ENCODE results near the gene ATP6V0D1.
"Not testable (repeated sequence)": the region's sequence is repeated elsewhere in the genome, so short reads cannot be mapped to it uniquely, and the experiment has no call there.

ATP6V0D1 gene

DNA sequence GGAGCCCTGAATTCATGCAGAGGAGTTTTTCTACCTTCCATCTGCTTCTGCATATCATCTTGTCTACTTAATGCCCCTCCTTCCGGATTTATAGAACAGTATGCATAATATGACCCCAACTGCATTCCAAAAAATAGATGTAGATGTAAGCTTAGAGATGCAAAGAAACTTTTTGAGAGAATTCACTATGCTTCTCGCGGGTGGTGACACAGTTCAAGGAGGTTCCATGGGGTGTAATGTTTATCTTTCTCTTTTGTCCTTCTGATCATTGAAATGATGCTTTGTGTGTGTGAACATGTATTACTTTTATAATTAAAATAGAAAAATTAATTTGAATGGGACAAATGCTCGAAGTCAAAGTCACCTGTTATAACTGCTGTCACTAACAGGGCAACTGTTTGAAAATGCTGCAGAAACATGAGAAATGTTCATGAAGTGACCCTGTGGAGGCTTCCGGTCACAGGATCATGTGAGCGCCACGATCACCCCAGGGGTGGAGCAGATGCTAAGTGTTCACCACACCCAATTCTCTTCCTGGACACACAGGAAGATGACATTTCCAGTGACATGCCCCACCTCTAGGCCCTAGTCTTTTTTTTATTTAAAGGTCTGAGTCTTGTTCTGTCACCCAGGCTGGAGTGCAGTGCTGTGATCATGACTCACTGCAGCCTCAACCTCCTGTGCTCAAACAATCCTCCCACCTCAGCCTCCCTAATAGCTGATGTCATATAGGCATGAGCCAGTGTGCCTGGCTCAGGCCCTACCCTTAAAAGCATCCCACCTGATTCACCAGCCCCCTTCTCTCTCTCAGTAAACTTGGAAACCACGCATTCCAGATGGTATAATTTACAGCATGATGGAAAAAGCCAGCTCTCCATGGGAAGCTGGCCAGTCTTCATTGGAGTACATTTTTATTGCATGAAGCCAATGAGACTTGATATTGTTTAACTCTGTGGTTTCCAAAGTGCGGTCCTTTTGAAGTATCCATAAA lies 23.4 kb upstream of the ATP6V0D1 start:
- no peak for DNase-seq (ENCODE audit: extremely low read depth in 1 of 2, low read depth in 1 of 2)

DNA sequence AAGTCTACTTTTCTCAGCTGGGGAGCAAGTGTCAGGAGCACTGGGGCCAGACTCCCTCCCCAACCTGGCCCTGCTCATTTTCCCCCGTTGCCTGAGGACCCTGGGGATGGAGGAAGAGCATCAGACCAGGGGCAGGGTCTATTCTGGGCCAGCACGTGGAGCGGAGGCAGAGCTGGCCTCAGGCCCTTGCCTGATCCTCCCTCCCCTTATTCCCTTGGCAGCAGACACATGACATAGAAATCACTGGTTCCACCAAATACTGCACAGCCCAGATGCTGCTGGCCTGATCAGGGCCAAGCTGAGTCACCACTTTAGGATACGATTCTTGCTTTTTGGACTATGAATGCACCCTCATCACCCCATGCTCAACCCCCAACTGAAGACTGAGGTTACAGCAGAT lies 18.1 kb upstream of the ATP6V0D1 start:
- no peak for DNase-seq (ENCODE audit: extremely low read depth in 1 of 2, low read depth in 1 of 2)

DNA sequence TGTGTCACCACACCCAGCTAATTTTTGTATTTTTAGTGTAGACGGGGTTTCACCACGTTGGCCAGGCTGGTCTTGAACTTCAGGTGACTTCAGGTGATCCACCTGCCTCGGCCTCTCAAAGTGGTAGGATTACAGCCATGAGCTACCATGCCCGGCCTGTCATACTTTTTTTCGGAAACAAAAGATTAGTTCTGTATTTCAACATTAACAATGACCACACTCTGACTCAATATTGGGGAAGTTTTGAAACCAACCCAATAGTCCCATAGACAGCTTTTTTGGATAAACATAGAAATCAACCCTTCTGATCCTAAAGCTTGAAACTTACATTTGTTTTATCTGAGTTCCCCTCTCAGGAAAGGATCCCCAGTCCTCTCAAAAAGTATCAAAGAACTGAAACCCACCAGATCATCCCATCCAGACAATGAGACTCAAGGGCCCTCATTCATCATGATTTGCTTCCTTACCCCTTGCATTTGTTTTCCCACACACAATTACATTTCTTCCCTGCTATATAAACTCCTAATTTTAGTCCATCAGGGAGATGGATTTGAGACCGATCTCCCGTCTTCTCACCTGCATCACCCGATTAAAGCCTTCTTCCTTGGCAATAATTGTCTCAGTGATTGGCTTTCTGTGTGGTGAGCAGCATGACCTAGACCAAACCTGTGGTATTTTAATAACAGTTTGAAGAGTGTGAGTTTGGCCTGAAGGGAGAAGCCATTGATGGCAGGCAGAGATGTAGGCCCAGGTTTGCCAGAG lies 9.6 kb upstream of the ATP6V0D1 start:
- DNase-seq (ENCODE audit: extremely low read depth in 1 of 2, low read depth in 1 of 2), result no peak

DNA sequence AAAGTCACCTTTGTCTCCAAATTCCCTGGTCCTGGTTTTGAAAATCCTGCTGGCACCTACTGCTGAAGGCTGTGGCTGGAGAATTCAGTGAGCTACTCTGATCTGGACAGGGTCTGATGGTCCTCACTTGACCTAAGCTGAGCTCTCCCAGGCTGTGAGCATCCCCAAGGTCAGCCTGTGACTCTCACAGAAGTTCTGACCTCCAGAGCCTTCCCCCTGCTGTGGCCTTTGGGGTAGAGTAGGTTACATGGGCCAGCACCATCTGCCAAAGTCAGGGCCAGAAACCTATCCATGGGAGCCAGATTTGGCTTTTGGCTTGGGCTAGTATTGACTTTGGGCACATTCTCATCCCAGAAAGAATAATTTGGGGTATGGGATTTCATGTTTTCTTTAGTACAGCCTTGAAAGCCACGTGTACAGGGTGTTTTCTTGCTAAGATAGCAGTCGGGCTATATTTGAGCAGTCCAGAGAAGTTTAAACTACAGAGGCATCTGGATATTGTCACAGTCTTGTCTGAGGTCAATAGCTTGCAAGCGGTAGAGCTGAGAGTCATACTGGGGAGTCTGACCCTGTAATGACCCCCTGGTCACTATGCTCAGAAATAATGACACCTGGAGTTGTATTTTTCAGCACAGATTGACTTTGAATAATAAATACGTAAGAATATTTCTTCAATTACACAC lies 8.6 kb upstream of the ATP6V0D1 start:
- DNase-seq (ENCODE audit: extremely low read depth in 1 of 2, low read depth in 1 of 2), result no peak

DNA sequence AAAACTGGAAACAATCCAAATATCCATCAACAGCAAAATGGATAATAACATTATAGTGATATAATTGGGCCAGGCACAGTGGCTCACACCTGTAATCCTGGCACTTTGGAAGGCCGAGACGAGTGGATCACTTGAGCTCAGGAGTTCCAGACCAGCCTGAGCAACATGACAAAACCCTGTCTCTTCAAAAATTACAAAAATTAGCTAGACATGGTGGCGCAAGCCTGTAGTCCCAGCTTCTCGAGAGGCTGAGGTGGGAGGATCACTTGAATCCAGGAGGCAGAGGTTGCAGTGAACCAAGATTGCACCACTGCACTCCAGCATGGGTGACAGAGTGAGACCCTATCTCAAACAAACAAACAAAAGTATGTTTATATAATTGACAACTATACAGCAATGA lies 6.6 kb upstream of the ATP6V0D1 start:
- not testable (repeated sequence) for DNase-seq (ENCODE audit: extremely low read depth in 1 of 2, low read depth in 1 of 2)

DNA sequence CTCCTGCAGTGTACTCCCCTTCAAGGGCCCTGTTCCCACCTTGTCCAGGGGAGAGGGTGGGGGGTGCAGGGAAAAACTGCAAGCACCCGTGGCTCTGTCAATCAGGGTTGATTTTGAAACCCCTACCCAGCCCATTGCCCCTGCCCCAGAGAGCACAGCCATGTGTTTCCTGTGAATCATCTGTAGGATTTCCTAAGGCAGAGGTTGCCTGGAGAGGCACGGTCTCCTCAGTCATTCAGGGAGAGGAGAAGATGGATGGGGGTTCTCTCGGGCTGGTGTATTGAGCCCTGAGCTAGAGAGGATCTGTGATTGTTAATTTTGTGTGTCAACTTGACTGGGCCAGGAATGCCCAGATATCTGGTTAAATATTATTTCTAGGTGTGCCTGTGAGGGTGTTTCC lies 5.8 kb upstream of the ATP6V0D1 start:
- no peak for DNase-seq (ENCODE audit: extremely low read depth in 1 of 2, low read depth in 1 of 2)

DNA sequence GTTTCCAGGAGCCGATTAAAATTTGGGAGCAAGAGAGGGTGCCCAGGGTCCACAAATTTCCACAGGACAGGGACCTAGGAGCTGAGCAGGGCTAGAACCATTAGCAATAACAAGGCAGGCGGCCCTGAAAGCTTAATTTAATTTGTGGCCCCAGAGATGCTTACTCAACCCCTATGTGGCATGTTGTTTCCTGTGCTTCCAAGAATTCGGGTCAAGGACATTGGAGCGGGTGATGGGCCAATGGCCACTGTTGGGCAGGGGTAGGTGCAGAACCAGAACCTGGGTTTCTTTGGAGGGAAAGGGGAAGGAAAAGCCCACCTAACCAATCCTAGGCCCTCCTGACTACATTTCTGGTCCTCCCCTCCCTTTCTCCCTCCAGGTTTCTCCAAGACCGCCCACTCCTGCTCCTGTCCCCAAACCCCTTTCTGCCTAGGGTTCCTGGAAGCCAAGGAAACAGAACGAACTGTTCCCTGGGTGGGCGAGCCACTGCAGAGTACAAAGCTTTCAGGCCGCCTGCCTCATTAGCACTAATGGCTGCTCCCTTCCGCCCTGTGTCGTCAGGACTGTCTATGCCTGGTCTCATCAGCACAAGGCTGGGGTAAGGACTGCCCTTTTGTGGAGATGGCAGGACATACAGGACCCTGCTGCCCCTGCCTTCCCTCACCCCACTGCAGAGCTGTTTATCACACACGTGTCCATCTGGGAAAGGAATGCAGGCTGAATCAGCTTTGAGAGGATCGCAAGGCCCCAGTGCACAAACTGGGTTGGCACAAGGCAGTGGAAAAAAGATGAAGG lies 3.0 kb upstream of the ATP6V0D1 start:
- DNase-seq (ENCODE audit: extremely low read depth in 1 of 2, low read depth in 1 of 2), result no peak

DNA sequence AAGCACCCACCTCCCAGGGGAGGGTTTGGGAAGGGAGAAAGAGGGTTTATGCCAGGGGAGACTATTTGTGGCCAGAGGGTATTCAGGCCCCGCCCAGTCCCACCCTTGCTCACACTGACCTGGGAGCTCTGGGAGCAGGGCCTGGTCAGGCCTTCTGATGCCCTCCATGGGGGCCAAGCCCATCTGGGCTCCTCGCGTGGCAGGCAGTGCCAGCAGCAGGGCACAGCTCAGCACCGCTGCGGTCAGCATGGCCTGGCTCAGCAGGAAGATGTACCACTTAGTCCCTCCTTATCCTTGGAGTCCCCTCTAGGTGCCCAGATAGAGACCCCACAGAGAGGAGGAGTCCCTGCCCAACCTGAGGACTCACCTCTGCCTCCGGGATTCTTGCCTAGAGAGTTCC lies 2.2 kb upstream of the ATP6V0D1 start, which contains the start of gene AGRP:
AGRP (minus strand) TSS at position 398 of the 400 bp plus-strand sequence; CDS start at position 249, 149 bp downstream.
- no peak for DNase-seq (ENCODE audit: extremely low read depth in 1 of 2, low read depth in 1 of 2)

DNA sequence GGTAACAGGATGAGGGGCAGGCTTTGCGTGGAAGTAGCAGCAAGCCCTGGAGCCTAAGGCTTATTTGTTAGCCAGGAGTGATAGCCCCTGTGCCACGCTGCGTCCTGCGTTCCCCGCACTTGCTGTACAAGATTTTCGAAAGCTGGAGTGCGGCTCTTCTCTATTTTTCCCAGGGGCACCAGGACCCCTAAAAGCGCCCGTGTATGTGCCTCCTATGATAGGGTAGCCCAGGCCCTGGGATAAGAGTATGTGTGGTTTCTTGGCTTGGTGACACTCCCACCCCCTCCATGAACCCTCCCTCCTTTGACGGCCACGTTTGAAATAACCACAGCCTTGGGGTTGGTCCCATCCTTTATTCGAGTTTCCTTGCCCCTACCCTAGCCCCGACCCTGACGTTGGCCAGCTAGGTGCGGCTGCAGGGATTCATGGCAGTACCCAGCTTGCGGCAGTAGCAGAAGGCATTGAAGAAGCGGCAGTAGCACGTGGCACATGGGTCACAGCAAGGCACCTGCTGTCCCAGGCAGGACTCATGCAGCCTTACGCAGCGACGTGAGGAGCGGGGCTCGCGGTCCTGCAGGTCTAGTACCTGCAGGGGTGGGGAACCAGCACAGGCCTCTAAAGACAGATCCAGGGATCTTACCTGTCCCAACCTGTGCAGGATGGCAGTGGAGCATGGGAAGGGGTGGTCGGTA lies 1.4 kb upstream of the ATP6V0D1 start:
- no peak for DNase-seq (ENCODE audit: extremely low read depth in 1 of 2, low read depth in 1 of 2)

DNA sequence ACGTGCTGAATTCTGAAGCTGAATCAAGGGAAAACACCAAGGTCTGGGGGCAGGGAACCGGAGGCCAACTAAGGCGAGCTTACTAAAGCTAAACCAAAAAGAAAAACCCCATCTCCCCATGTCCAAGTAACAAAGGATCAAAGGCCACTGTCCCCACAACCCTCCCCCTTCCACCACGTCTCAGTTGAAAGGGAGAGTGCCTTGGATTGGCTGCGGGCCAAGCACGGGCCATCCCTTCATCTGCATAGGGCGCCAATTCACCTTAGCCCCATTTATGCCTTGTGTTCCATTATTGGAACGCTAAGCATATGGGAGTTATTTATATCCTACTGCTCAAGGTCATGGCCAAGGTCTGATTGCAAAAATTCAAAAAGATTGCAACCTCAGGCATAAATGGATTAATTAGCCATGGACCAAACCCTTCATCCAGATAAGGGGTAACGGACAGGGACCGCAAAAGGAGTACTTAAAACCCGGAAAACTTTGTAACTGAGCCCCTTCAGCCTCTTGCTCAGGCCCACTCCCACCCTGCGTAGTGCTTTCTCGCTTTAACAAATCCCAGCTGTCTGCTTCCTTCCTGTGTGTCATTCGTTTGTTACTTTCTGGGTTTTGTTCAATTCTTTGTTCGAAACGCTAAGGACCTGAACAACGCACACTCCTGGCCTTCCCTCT lies 740 bp upstream of the ATP6V0D1 start:
- peak in 1 of 2 donors; percentile 25 for DNase-seq (ENCODE audit: extremely low read depth in 1 of 2, low read depth in 1 of 2)

DNA sequence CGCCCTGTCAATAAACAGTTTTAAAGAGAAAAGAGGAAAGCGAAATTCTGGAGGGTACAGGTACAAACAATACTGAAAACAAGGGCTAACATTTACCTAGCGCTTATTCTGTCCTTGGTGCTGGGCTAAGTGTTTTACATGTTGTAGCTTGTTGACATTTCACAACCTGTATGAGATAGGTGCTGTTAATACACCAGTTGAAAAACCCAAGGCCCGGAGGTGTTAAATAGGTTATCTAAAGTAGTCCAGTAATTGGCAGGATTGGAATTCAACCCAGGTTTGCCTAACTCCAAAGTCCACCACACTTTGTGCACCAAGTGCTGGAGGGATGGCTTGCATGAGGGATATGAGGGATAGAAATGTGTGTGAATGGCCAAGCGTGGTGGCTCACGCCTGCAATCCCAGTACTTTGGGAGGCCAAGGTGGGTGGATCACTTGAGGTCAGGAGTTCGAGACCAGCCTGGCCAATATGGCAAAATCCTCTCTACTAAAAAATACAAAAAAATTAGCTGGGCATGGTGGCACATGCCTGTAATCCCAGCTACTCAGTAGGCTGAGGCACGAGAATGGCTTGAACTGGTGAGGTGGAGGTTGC lies 2.9 kb downstream of the ATP6V0D1 start:
- no peak for DNase-seq (ENCODE audit: extremely low read depth in 1 of 2, low read depth in 1 of 2)

DNA sequence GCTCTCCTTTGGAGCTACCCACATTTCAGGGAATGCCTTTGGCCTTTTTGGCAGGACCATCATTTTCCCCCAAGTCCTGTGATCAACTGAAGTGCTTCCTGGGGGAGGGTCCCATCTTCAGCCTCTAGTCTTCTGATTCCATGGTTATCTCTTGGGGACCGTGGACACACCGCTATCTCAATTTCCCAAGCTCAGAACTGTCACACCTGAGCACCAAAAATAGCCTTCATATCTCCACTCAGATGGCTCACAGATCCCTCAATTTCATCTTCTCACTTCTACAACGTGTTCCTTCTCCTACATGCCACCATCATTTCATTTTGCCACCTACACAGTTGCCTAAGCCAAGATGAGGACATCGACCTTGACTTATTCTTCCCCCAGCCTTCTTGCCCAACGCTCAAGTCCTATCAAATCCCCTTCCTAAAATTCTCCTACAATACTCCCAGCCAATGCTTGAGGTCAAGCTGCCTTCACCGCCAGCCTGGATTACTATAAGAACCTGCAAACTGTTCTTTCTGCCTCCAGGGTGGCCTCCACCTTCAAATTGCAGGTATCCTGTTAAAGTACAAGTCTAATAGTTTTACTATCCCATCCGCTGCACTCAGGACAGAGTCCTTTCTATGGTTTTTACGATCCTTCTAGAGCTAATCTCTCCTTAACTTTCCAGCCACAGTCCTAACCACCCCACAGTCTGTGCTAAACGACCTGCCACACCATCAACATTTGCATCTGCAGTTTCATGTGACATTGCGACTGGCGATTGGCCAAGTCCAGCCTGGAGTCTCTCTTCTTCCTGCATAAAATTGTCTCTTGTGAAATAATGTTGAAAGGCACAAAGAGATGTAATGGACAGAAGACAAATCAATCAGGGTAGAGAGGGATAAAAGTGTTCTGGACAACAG lies 6.2 kb downstream of the ATP6V0D1 start:
- no peak for DNase-seq (ENCODE audit: extremely low read depth in 1 of 2, low read depth in 1 of 2)

DNA sequence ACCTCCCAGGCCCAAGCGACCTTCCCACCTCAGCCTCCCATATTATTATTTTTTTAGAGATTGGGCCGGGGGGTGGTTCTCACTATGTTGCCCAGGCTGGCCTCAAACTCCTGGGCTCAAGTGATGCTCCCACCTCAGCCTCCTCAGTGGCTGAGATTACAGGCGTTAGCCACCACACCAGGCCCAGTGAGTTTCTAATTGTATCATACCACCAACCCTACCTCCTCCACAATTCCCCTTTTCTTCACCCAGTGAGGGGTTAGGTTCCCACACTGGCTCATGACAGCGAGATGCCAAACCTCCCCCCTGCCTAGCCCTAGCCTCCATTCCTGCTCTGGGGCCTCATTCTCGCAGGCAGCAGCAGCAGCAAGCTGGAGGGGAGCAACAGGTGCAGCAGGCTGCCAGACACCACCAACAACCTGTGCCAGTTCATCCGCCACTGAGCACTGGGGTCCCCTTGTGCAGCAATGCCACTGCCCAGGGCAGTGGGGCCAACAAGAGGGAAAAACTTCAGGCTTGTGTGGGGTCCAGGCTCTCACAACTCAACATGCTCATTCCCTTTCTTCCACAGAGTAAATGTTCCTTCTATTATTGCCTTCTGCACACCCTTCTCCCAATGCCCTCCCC lies 9.1 kb downstream of the ATP6V0D1 start:
- no peak for DNase-seq (ENCODE audit: extremely low read depth in 1 of 2, low read depth in 1 of 2)

DNA sequence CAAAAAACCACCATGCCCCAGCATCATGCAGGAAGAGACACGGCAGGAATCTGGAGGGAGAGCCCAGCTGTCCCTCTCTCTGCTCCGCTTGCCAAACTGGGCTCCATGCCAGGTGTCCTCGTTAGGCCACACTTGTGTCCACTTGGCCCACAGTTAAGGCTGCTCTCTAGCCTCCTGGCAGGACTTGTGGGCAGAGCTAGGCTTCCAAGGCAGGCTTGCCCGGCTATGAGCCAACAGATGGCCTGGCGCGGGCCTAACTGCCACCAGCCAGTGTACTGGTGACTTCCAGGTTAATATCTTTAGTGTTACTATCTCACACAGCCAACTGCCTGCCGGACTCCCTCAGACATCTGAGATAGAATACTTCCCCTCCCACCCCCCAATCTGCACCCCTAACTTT lies 10.6 kb downstream of the ATP6V0D1 start:
- no peak for DNase-seq (ENCODE audit: extremely low read depth in 1 of 2, low read depth in 1 of 2)

DNA sequence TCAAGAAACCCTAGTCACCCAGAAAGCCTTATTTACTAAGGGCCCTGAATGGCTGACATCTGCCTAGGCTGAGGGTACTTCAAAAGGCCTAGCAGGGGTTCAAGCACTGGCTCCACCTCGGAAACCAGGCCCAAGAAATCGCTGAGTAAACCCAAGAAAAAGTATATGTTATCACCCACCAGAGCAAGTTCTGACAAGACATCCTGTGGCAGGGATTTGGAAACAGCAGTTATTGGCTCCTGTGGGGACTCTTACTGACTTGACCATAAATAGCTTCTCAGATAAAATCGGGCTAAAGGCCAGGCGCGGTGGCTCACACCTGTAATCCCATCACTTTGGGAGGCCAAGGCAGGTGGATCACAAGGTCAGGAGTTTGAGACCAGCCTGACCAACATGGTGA lies 12.2 kb downstream of the ATP6V0D1 start:
- no peak for DNase-seq (ENCODE audit: extremely low read depth in 1 of 2, low read depth in 1 of 2)

DNA sequence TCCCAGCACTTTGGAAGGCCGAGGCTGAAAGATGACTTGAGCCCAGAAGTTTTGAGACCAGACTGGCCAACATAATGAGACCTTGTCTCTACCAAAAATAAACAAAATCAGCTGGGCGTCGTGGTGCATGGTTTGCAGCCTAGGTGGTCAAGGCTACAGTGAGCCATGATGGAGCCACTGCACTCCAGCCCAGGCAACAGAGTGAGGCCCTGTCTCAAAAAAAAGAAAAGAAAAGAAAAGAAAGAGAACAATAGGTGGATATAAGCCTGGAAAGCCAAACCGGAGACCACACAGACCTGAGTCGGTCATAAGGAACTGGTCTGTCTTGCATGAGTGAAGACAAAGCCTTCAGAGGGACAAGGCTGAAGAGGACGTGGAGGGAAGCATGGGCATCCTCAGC lies 14.4 kb downstream of the ATP6V0D1 start:
- no peak for DNase-seq (ENCODE audit: extremely low read depth in 1 of 2, low read depth in 1 of 2)

DNA sequence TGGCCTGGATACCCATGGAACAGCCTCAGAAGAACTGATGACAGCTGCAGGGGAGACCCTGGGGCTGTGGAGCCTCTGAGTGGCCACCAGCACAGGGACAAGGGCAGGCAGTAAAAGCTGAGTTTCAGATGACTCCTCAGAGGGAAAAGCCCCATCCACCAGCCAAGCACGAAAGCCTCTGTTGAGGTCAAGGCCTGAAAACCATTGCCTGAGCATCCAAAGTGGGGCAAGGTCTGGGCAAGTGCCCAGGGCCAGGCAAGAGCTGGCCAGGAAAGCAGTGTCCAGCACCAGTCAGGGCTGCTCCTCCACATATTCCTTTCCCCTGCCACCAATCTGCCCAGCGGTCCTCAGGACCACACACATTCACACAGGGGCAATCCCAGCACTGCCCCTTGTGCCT lies 16.4 kb downstream of the ATP6V0D1 start:
- DNase-seq (ENCODE audit: extremely low read depth in 1 of 2, low read depth in 1 of 2), result no peak
